DOHH2 (cell line): ENCODE results near the gene PROM1.

ENCODE experiments used
- EZH2phosphoT487 ChIP-seq: fragments of 200-600 bp; sonication (generic); IDR thresholded peaks from 2 replicates; pipeline ENCODE4 v1.6.1; 2017; ENCODE audit warnings: borderline replicate concordance, mild to moderate bottlenecking, antibody characterized with exemption, low read length, moderate library complexity, mixed read lengths
- TF ChIP-seq, protein P1 (sequence below): fragments of 200-600 bp; sonication (generic); IDR thresholded peaks from one replicate; pipeline ENCODE4 v1.5.1; 2014; ENCODE audit warnings: antibody characterized with exemption, mild to moderate bottlenecking, low read depth, low read length; ENCODE audit not compliant: poor library complexity, severe bottlenecking

- TF ChIP-seq, protein P1, sequence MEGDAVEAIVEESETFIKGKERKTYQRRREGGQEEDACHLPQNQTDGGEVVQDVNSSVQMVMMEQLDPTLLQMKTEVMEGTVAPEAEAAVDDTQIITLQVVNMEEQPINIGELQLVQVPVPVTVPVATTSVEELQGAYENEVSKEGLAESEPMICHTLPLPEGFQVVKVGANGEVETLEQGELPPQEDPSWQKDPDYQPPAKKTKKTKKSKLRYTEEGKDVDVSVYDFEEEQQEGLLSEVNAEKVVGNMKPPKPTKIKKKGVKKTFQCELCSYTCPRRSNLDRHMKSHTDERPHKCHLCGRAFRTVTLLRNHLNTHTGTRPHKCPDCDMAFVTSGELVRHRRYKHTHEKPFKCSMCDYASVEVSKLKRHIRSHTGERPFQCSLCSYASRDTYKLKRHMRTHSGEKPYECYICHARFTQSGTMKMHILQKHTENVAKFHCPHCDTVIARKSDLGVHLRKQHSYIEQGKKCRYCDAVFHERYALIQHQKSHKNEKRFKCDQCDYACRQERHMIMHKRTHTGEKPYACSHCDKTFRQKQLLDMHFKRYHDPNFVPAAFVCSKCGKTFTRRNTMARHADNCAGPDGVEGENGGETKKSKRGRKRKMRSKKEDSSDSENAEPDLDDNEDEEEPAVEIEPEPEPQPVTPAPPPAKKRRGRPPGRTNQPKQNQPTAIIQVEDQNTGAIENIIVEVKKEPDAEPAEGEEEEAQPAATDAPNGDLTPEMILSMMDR, result no peak
- no peak for TF ChIP-seq EZH2phosphoT487
These were observed 76.9 kb downstream of the PROM1 start for GRCh38 chr4:16006771-16007446.
